ENCODE measurements around the gene TFF2.

TFF2 gene

DNA sequence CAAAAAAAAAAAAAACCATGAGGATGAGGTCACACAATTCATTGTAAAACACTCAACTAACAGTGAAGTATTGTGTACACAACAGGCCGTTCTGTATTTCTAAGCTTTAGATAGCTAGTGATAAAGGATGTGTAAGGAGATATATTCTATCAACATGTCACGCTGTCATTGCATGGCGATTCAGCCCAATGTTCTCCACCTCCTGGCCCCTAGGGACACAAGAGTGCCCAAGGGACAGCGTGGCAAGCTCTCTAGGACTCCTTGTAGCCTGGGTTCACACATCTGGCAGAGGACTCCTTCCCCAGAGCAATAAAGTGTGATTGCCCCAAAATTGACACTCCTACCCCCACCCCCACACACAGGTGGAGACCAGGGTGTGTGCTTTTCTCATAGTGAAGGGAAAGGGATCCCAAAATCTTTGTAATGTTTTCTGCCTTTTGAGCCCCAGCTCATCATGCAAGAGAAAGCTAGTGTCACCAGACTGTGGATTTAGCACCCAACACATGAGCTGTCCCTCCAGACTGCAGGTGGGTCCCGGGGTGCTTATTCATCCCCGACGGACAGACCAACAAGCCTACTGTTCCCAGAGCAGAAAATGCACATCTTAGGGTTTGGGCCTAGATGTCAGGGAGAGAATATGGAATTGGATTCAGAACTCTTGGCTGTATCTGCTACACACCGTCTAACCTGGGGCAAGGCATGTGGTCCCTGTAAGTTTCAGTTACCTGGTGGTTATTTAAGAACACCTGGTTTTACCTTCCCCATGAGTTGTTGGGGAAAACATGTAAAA lies 33.6 kb upstream of the TFF2 start:
- TF ChIP-seq, protein P1, sequence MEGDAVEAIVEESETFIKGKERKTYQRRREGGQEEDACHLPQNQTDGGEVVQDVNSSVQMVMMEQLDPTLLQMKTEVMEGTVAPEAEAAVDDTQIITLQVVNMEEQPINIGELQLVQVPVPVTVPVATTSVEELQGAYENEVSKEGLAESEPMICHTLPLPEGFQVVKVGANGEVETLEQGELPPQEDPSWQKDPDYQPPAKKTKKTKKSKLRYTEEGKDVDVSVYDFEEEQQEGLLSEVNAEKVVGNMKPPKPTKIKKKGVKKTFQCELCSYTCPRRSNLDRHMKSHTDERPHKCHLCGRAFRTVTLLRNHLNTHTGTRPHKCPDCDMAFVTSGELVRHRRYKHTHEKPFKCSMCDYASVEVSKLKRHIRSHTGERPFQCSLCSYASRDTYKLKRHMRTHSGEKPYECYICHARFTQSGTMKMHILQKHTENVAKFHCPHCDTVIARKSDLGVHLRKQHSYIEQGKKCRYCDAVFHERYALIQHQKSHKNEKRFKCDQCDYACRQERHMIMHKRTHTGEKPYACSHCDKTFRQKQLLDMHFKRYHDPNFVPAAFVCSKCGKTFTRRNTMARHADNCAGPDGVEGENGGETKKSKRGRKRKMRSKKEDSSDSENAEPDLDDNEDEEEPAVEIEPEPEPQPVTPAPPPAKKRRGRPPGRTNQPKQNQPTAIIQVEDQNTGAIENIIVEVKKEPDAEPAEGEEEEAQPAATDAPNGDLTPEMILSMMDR (IDR thresholded peaks at IDR 0.05; ENCODE audit: borderline replicate concordance, insufficient read depth, low read depth, low read length) = no peak
- H3K4me3 ChIP-seq (ENCODE audit: low read depth, low read length) = no peak overlapping the region

DNA sequence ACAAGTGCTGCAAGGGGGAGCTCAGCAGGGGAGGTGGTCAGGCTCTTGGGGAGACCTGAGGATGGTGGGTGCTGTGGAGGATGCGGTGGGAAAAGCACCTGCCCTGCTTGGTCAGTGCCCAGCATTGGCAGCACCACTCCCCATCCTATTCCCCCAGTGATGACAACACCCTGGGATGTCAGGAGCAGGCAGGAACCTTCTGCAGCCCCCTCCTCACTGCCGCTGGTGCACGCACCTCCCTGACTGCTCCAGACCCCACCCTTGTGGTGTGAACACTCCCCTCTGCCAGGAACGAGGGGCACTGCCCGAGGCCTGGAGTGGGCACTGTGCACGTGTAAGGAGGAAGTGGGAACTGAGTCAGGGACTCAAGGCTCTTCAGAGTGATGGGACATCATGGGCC lies 32.5 kb upstream of the TFF2 start:
- H3K4me3 ChIP-seq (ENCODE audit: low read depth, low read length) = no peak overlapping the region
- TF ChIP-seq, protein P1 (IDR thresholded peaks at IDR 0.05; ENCODE audit: borderline replicate concordance, insufficient read depth, low read depth, low read length) = no peak

DNA sequence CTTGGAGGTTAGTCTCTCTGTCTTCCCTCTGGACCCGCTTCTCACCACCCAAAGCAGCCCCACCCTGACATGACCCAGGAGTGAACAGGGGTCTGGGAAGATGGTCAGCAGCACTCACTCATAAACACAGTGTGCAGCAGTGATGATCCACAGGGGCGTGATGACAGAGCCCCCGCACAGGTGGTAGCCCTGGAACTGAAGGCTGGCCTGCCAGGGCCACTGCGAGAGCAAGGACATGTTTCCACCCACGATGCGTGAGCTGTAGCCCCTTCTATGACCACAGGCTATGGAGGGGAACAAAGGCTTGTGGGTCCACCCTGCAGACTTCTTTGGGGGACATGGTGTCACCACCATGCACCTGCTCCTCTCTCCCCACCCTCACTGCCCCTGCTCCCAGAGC lies 32.1 kb upstream of the TFF2 start:
- TF ChIP-seq, protein P1 (IDR thresholded peaks at IDR 0.05; ENCODE audit: borderline replicate concordance, insufficient read depth, low read depth, low read length) = no peak
- no peak overlapping the region for H3K4me3 ChIP-seq (ENCODE audit: low read depth, low read length)

DNA sequence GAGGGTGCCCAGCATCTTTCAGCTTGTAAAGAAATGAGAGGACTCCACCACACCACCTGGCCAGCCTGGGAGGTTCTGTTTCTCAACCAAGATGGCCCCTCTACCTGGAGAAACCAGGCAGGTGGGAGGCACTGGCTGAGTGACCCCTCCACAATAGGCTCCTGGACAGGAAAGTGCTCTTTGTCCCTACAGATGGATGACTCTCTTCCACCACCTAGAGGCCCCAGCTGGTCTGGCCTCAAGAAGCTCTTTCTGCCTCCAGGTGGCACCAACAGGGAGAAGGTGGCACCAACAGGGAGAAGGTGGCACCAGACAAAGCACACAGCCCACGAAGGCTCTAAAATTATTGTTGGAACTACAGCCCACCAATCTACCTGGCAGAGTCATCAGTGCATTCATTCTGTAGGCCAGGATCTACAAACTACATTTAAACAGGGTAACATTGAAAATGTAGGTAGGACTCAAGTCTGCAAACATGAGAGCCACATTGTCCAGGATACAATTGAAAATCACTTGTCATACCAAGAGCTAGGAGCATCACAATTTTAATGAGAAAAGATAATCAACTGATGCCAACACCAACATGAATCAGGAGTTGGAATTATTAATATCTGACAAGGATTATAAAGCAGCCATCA lies 30.7 kb upstream of the TFF2 start:
- H3K4me3 ChIP-seq (ENCODE audit: low read depth, low read length) = no peak overlapping the region
- TF ChIP-seq, protein P1 (IDR thresholded peaks at IDR 0.05; ENCODE audit: borderline replicate concordance, insufficient read depth, low read depth, low read length) = peak; percentile 65; the same call in 1 of the 2 replicates

DNA sequence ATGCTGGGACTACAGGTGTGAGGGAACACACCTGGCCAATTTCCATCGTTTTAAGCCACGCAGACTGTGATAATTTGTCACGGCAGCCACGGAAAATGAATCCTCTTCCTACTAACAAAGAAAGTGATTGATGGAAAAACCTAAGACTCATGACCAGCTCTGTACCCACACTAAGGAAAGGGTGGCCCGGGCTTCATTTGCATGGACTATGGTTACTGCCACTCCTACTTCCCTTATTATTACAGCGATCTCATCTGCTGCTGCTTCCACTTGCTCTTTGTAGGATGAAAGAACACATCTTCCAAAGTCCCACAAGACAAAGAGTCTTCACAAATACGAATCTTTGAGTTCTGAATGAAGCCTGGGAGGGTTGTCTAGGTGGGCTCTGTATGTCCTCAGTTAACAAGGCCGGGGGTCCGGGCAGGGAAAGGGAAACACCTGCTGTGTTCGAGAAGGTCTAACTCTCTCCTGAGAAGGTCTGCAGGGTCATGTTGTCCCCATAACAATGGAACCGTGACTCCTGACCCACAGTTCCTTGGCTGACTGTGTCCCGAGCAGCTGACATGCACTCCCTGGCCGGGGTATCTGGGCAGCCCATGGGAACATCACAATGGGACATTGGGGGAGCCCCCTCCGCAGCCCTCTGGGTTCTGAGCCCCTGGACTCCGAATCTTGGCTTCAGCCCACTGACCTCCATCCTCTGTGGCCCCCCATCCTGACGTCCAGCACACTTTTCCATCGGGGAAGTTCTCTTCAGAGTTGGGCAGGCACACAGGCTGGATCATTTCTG lies 28.8 kb upstream of the TFF2 start:
- TF ChIP-seq, protein P1 (IDR thresholded peaks at IDR 0.05; ENCODE audit: borderline replicate concordance, insufficient read depth, low read depth, low read length) = no peak
- H3K4me3 ChIP-seq (ENCODE audit: low read depth, low read length) = no peak overlapping the region

DNA sequence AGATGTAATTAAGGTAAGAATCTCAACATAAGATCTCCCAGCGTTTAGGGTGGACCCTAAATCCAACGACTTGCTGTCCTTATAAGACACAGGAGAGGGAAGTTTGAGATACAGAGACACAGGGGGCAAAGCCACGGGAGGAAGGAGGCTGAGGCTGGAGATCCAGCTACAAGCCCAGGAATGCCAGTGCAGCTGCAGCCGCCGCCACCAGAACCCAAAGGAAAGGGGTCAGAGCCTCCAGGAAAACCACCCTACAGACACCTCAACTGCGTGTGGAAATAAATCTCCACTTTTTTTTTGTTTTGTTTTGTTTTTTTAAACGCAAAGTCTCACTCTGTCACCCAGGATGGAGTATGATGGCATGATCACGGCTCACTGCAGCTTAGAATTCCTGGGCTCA lies 27.6 kb upstream of the TFF2 start:
- no peak overlapping the region for H3K4me3 ChIP-seq (ENCODE audit: low read depth, low read length)
- TF ChIP-seq, protein P1 (IDR thresholded peaks at IDR 0.05; ENCODE audit: borderline replicate concordance, insufficient read depth, low read depth, low read length) = no peak

All from GM12875 (cell line).